ENCODE results near the gene EIF2AK3.
"Not testable (repeated sequence)": the region's sequence is repeated elsewhere in the genome, so short reads cannot be mapped to it uniquely, and the experiment has no call there.

Gene EIF2AK3

DNA sequence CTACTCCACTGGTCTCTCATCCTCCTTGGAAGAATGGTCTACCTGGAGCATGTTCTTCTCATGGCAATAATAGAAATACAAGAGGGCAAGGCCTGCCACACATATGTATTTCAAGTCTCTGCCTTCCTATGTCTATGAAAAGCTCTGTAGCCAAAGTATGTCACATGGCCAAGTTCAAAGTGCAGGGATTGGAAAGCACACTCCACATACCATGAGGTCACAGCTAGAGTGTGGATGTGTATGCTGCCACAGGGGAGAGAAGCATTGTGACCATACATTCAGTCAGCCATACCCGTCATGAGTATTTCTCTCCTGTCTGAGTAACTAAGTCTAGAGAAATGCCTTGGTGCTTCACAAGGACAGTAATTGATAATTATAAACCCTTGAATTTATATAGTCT, 8.8 kb upstream of the EIF2AK3 start:
- DNase-seq (ENCODE audit: low read depth): no peak

DNA sequence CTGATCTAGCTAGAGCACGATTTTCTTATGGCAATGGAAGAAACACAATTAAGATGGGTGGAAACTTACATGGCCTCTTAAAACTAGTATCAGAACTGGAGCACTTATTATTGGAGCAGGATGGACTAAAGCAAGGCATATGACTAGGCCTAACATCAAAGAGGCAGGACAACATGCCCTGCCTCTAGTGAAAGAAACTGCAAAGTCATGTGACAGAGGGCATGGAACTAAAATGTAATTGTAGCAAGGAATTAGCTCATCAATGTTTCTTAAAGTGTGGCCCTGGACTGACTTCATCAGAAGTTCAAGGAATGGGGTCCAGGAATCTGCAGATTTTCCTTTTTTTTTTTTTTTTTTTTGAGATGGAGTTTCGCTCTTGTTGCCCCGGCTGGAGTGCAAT, 5.3 kb upstream of the EIF2AK3 start:
- DNase-seq (ENCODE audit: low read depth): no peak

DNA sequence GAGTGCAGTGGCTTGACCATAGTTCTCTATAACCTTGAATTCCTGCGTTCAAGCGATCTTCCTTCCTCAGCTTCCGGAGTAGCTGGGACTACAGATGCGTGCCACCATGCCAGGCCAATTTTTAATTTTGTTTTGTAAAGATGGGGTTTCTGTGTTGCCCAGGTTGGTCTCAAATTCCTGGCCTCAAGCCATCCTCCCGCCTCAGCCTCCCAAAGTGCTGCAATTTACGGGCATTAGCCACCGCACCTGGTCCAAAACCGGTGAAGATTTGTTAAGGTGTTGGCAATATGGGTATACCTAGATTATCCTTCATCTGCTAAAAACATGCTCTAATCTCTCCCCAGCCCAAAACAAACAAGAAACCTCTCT, 1.3 kb upstream of the EIF2AK3 start:
- DNase-seq (ENCODE audit: low read depth): no peak

DNA sequence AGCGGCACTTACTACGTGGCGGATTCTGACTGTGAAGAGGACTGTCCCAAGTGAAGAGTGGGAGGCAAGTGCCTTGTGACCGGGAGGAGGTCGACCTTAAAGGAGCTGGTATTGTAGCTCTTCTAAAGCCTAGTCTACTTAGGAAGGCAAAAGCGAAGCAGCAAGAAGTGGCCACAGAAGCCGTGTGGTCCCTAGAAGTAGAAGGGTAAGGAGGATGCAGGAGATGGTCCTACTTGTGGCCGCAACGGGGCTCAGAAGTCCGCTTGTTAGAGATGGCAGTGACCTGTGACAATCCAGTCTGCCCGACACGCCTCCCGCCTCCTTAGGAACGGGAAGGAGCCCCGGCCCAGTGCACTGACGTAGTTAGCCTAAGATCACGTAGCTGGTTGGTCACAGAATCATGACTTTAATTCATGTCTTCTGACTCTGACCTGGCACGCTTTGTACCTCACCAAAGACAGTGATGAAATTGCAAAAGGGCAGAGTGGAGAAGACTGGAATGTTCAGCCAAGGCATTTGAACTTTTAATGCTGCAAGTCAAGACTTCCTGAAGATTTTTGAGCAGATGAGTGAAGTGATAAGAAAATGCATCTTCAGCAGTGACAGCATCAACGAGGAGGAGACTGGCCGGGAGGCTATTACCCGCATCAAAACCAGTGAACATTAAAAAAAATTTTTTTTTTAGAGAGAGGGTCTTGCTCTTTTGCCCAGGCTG, 749 bp upstream of the EIF2AK3 start:
- DNase-seq (ENCODE audit: low read depth): peak; percentile 63

DNA sequence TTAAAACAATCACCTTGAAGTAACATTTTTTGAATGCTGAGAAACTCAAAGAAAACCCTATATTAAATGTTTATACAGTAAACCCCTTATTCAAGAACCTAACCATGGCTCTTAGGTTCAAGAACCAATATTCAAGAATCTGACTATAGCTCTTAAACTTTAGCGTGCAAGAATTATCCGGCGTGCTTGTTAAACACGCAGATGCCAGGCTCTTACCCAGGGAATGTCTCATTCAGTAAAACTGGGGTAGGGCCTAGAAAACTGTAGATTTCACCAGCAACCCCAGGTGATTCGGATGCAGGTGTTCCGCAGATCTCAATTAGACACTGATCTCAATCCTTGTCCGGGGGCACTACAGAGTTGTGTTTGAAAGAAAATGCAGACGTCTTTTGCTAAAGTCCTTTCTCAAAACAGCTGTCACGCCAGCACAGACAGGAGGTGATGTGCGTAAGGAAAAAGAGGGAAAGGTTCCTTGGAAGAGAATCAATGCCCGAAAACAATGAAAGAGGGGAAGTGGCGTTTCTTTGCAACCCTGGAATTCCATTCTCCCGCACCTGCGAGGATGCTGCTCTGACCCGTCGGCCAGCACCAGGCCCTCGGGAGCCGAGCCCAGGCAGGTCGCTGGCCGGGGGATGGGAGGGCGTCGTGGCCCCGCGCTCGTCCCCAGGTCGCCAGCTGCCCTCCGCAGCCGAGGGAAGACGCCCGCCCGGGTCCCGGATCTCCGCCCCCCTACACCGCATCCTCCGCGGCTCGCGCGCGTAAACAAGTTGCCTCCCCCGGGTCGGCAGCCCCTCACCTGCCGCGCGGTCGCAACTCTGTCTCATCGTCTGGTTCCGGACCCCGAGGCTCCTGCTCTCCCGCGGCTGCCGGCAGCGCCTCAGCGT, 851 bp downstream of the EIF2AK3 start:
- peak; percentile 45 for DNase-seq (ENCODE audit: low read depth)

DNA sequence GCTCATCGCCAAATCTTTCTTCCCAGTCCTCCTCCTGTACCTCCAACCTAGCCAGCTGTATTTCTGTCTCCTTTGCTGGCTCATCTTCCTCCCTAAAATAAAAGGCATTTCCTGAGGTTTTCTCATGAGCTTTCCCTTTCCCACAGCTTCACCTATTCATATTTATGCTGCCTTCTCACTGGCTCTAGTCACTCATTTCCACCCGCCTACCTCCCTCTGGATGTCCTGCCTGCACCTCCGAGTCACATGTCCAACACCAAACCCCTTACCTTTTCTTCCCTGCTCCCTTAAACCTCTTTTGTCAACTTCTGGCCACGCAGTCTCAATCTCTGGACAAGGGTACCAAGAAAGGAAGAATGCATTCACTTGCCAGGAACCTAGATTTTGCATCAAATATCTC, 2.8 kb downstream of the EIF2AK3 start:
- DNase-seq (ENCODE audit: low read depth): no peak

DNA sequence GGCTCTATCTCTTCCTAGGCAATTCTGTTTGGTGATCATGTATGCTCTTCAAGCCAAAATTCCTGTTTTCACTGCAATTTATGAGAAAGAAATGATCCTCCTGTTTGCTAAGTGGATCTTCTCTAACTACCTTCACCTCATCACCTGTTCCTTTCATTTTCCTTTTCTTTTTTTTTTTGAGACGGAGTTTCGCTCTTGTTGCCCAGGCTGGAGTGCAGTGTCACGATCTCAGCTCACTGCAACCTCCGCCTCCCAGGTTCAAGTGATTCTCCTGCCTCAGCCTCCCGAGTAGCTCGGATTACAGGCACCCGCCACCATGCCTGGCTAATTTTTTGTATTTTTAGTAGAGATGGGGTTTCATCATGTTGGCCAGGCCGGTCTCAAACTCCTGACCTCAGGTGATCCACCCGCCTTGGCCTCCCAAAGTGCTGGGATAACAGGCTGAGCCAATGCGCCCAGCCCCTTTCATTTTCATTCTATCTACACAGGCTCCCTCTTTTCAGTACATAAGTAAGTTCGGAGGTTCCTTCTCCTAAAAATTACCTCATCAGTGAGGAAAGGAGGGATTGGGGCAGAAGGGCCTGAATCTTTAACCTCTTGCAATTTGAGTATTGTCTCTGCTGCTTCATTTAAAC, 3.3 kb downstream of the EIF2AK3 start:
- DNase-seq (ENCODE audit: low read depth): not testable (repeated sequence)

DNA sequence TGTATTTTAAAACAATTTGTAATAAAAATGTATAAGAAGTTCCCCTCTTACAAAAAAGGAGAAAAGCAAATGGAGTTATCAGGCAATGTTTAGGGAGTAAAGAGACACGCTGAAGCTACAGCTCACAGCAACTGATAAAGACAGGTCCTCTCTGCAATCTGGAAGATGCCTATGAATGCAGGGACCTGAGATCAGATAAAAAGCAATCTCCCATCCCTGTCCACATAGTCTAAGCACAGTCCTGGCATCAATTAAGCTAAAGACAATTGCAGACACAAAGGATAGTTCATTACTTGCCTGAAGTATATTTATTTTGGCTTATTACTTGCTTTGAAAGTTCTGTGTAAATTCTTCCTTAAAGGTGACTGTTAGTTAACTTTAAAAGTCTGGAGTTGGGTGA, 5.0 kb downstream of the EIF2AK3 start:
- no peak for DNase-seq (ENCODE audit: low read depth)

DNA sequence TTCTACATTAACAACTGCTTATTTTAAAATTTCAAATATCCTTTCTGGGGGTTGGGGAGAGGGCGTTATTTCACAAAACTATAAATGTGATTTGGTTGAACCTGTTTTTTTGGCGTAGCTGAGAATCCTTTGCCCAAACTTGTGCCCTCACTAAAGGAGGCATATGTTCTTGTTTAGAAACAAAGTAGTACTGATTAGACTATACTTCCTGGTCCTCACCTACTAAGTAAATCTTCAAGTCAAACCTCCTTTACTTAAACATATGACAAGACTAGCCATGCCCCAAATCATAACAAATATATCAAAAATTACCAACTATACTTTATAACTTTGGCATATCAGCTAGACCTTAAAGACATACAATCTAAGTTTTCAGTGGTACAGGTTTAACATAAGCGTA, 5.8 kb downstream of the EIF2AK3 start:
- no peak for DNase-seq (ENCODE audit: low read depth)

DNA sequence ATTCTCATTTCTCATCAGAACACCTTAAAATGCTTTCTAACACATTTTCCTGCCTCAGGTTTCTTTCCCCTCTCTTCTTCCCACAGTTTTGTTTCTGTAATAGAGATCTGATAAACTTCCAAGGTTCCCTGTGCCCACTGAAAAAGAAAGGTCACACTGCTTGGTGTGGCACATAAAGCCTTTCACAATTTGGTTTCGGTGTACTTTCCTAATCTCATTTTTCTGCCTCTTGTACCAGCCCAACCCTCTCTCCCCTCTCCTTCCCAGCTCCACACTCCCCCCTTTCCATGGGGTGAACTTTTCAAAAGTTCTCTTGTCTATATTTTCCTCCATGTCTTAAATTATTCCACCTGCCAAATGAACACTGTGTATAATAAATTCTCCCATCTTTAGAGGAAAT, 7.2 kb downstream of the EIF2AK3 start:
- no peak for DNase-seq (ENCODE audit: low read depth)

DNA sequence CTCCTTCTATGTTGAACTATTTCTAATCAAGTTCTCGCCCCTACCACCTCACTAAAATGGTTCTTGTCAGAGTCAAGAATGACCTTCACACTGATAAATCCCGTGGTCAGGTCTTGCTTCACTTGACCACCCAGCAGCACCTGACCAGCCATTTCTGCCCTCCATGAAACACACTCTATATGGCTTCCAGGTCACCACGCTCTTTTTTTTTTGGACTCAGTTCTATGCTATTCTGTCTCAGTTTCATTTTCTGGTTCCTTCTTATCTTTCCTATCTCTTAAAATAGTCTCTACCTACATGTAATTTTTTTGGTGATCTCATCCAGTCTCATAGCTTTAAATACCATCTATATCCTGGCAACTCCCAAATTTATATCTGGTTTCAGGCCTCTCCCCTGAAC, 11.4 kb downstream of the EIF2AK3 start:
- no peak for DNase-seq (ENCODE audit: low read depth)

DNA sequence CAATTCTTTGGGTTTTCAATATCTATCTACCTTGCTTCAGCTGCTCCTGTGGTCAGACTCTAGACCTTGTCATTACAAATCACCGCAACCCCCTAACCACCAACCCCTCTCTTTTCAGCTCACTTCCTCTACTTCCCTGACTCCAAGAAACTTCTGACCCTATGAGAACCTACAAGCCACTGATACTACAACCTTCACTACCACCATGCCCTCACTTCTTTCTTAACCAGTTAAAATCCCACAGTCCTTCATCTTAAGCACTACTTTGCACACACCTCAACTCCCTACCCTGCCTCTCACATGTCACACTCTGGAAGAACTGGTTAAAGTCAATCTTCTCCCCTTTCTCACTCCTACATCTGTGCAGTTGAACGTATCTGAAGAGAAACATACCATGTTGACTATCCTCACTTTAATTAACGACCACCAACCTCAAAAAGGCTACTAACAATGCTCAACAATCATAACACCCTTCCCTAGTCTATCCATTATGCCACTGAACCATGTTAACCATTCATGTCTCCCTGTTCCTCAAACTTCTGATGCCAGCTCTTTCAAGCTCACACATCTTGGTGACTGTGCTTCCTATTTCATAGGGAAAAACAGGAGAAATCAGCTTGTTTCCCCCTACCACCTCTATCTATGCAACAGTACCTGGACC, 12.6 kb downstream of the EIF2AK3 start:
- no peak for DNase-seq (ENCODE audit: low read depth)

DNA sequence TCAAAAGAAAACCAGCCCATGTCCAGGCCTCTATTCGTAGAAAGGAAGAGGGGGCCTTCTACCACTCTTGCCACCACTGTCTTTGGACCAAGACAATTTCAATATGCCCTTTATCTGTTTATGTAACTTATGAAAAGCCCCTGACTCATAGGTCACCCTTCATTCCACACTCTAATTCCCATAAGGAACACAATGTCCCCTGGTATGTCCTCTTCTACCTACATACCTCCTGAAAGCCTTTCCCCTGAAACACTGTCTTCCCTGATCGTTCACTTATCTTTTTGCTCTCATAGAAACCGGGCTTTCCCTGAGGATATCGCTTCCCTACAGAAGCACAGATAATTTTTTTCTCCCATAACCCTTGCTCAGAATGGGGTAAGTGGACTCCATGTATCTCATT, 13.3 kb downstream of the EIF2AK3 start:
- no peak for DNase-seq (ENCODE audit: low read depth)

DNA sequence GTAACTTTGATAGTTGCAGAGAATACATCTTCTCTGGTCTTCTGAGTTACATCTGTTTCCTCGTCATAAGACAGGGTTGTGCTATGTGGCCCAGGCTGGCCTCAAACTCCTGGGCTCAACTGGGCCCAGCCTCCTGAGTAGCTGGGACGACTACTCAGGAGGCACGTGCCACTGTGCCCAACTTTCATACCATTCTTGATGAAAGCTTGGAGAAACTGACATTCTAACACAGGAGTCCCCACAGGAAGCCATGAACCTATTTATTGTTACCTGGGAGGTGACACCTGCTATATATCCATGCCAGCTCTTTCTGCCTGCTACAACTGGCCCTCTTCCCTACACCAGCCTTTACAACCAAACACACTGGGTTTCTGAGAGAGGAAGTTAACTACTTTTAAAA, 19.1 kb downstream of the EIF2AK3 start:
- no peak for DNase-seq (ENCODE audit: low read depth)

DNA sequence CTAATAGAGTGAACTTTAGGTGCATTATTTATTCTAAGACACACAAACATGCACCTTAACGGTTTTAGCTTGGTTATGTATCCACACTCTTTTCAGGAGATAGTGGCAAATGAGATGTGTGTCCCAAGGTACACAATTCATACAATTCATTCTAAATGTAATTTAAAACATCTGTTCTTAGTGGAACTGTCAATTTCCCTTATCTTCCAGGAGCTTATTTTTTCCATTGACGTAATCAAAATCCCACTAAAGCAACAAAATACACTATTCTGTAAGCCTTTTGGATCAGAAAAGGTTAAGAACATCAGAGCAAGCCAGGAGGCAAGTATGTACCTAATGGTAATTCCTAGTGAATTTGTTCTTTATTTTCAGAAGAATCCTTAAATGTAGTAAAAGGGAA, 19.8 kb downstream of the EIF2AK3 start:
- no peak for DNase-seq (ENCODE audit: low read depth)

DNA sequence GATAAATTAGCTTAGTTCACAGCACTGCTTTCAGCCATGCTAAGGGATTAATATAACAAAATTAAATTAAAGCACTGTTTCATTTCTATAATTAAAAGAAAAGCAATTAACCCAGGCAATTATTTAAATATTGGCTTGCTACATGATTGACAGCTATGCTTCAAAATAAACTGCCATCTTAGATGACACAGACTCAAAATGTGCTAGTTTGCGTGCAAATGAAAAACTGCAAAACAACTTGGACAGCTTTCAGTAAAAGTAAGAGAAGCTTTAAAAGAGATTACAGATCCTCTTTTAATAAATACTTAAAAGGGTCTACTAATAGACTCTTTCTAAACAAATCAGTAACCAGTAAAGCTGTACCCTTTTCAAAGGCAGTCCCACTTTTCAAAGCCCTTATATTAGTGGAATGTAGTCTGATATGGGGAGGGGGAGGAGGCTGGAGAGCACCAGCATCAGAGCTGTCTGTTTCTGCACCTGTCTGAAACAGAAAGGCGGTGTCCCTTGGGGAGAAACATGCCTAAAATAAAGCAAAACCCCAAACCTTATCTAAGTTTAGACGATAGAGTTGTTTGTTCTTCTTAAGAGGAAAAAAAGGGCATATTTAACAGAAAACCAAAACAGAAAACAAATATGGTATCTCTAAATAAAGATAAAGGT, 20.8 kb downstream of the EIF2AK3 start:
- no peak for DNase-seq (ENCODE audit: low read depth)

DNA sequence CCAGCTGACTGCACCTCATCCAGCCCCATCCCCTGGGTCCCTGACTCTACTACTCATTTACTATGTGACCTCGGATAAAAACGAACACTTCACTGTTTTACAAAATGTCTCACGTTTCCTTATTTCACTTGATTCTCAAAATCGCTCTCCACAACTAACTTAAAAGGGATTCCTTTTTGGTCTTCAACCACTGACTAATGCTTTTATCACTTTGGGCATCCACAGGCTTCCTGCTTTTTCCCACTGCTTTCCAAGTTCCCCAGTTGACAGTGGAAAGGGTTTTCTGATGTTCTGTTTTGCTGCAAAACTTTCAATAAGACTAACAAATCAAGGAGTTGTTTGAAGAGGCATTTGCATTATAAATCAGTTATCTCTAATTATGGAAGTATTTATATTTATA, 24.1 kb downstream of the EIF2AK3 start:
- DNase-seq (ENCODE audit: low read depth): no peak

DNA sequence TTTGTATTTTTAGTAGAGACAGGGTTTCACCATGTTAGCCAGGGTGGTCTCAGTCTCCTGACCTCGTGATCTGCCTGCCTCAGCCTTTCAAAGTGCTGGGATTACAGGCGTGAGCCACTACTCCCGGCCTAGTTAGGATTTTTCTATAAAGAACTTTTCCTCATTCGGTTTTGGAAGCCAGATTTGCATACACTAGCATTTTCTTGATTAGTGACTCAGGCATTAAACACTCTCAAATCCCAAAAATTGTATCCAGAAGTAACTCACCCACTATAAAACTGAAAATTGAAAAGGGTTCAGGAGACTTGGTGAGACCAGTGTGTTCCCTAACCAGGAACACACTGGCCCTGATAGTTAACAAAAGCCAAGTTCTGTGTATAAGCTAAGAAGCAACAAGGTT, 25.2 kb downstream of the EIF2AK3 start:
- DNase-seq (ENCODE audit: low read depth): no peak

DNA sequence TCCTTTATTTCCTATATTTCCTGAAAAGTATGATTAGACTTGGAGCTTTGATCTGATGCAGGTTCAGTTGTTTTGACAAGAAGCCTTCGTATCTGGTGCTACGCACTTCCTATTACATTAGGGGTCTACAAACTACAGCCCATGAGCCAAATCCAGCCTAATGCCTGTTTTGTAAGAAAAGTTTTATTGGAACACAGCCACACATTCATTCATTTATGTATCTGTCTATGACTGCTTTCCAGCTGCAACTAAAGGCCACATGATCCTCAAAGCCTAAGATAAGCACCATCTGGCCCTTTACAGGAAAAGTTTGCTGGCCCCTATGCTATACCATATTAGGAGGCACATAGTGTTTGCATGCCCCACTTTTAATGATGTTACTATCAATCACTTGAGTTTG, 26.0 kb downstream of the EIF2AK3 start:
- no peak for DNase-seq (ENCODE audit: low read depth)

DNA sequence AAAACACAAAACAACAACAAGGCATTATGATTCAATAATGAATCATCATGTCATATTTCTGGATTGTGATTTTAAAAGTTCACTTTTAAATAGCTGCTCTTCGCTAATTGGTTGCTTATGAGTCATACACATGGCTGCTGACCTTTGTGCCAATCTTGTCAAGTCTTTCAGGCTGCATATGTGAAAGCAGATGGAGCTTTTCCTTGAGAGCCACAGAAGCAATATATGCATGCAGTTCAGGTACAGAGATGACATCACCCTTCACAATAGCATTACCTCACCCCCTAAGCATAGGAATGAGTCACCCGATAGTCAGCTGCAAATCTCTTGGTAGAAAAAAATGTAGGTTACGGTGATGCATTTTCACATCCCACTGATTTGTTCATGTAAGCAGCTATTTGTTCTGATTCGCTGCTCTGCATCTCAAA, 27.2 kb downstream of the EIF2AK3 start:
- peak; percentile 30 for DNase-seq (ENCODE audit: low read depth)

DNA sequence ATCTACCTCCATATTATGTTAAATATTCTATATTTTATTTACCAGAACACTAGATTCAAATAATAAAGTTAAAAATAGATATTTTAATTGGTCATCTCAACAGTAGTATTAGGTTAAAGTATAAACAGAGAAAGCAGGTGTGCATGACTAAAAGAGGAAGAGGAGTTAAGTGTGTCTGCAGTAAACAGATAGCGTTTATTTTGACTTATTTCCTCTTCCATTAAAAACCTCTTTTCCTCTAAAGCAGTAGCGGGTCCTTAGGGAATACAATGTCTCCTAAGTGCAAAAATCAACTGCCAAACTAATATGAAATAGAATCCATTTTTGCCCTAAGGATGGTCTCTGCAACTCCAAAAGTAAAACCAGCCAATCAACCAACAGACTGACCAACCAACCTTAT, 27.7 kb downstream of the EIF2AK3 start:
- no peak for DNase-seq (ENCODE audit: low read depth)

DNA sequence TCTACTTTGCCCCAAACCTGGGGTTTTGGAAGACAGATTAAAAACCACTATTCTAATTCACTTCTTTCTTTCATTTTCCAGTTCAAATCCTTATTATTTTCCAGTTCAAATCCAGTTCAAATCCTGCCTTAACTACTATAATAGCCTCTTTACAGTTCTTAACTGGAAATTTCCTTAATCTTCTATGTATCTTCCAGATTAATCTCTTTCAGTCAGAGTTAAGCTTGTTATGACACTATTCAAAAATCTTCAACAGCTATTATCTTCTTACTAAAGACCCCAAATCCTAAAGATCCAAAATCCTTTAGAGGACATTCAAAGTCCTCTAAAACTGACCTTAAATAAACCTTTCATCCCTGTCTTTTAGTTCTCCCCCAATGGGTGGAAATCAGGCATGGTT, 30.1 kb downstream of the EIF2AK3 start:
- no peak for DNase-seq (ENCODE audit: low read depth)

All from activated gamma-delta T cell treated with anti-CD3 and anti-CD28 coated beads, Interleukin-2, amount 50 U/mL, for 16 hours (primary cell).